Tibial artery (tissue), 4 donors: ENCODE measurements around the gene UIMC1.

Experiments
- DNase-seq, 2 donors: peaks; one replicate each; pipeline ENCODE4 v3.0.0-alpha.2; 2019
- H3K27ac ChIP-seq, 2 donors: fragments of 200-600 bp; sonication (generic) in 1 of 2; 1 replicate in 1 of 2; 2 replicates in 1 of 2; pipeline ENCODE4 v1.5.1; 2018 to 2019; ENCODE audit warnings: mild to moderate bottlenecking in 1 of 2
- H3K27me3 ChIP-seq, 2 donors: fragments of 200-600 bp; sonication (generic) in 1 of 2; one replicate each; pipeline versions ENCODE4 v1.5.1 to v1.6.0; 2016 to 2019
- H3K36me3 ChIP-seq, 3 donors: fragments of 200-600 bp; sonication (generic) in 2 of 3; one replicate each; pipeline ENCODE4 v1.5.1; 2016 to 2019; ENCODE audit warnings: mild to moderate bottlenecking in 2 of 3
- H3K4me1 ChIP-seq, 4 donors: fragments of 200-600 bp; sonication (generic) in 2 of 4; 1 replicate in 3 of 4; 2 replicates in 1 of 4; pipeline ENCODE4 v1.5.1; 2016 to 2019
- H3K4me3 ChIP-seq, 2 donors: fragments of 200-600 bp; sonication (generic) in 1 of 2; 1 replicate in 1 of 2; 2 replicates in 1 of 2; pipeline ENCODE4 v1.5.1; 2018 to 2019; ENCODE audit warnings: mild to moderate bottlenecking in 2 of 2
- H3K9me3 ChIP-seq, 3 donors: fragments of 200-600 bp; sonication (generic) in 1 of 3; one replicate each; pipeline ENCODE4 v1.5.1; 2016 to 2019
- intact Hi-C: fragments of 100-400 bp; cut with DNase I; formaldehyde crosslinking; loops from one replicate; pipeline ENCODE4 v1.15.0; 2023; ENCODE audit warnings: low total_unique reads
- TF ChIP-seq, protein P1 (sequence below), 2 experiments: fragments of 200-600 bp in 1 of 2; fragments of 450-650 bp in 1 of 2; IDR thresholded peaks; one replicate each; pipeline ENCODE4 v1.5.1; 2017 to 2019; ENCODE audit warnings: antibody characterized with exemption in 2 of 2, mild to moderate bottlenecking in 1 of 2, moderate library complexity in 1 of 2

Gene UIMC1

DNA sequence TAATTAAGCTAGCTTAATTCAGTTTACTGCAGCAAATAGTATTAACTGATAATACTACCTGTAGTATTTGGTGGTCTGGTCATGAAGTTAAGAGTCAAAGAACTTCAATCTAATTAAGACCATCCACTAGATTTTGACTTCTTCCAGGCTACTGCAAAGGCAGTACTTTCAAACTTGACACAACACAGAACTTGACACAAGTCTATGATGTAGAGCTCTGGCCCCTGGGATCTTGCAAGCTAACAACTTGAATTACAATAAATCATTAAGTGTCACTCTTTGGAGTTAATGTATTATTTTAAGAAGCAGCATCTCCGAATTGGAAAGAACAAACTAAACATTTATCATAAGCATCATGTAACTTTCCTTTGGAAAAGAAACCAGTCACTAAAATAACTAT is 40.9 kb downstream of the UIMC1 start:
- intact Hi-C loops, result no loop called here
- Histone ChIP-seq H3K27ac (no peak overlapping the region), H3K4me1 (no peaks in the 10 kb centered on the region), H3K36me3 (peaks cover 30 to 39% (median 34%) of the 10 kb centered on the region in 3 donors), H3K4me3 (no peak overlapping the region), H3K27me3 (no peaks in the 10 kb centered on the region), H3K9me3 (no peaks in the 10 kb centered on the region)
- TF ChIP-seq, protein P1, sequence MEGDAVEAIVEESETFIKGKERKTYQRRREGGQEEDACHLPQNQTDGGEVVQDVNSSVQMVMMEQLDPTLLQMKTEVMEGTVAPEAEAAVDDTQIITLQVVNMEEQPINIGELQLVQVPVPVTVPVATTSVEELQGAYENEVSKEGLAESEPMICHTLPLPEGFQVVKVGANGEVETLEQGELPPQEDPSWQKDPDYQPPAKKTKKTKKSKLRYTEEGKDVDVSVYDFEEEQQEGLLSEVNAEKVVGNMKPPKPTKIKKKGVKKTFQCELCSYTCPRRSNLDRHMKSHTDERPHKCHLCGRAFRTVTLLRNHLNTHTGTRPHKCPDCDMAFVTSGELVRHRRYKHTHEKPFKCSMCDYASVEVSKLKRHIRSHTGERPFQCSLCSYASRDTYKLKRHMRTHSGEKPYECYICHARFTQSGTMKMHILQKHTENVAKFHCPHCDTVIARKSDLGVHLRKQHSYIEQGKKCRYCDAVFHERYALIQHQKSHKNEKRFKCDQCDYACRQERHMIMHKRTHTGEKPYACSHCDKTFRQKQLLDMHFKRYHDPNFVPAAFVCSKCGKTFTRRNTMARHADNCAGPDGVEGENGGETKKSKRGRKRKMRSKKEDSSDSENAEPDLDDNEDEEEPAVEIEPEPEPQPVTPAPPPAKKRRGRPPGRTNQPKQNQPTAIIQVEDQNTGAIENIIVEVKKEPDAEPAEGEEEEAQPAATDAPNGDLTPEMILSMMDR (IDR thresholded peaks at IDR 0.05), result no peak
- no peak for DNase-seq

DNA sequence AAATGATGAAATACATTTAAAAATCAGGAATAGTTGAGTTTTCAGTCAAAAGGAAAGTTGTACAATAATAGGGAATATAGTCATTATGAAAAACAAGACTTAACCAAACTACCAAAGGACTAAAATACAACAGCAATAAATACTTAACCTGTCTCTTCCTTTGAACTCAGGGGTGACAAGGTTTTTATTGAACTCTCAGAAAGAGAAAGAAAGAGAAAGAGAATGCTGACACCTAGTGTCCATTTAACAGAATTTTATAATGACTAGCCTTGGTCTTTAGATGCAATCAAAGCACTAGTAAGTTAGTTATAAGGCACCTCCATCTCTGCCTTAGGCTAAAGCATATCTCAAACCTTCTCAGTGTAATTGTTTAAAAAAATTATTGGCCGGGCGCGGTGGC is 47.5 kb downstream of the UIMC1 start:
- Histone ChIP-seq H3K4me3 (no peak overlapping the region), H3K36me3 (peaks cover 22 to 28% (median 28%) of the 10 kb centered on the region in 3 donors), H3K27me3 (no peaks in the 10 kb centered on the region), H3K27ac (no peak overlapping the region), H3K4me1 (no peaks in the 10 kb centered on the region), H3K9me3 (no peaks in the 10 kb centered on the region)
- TF ChIP-seq, protein P1 (IDR thresholded peaks at IDR 0.05), result peak in 1 of 2 experiments; percentile 23
- DNase-seq, result no peak
- intact Hi-C loops, result no loop called here

DNA sequence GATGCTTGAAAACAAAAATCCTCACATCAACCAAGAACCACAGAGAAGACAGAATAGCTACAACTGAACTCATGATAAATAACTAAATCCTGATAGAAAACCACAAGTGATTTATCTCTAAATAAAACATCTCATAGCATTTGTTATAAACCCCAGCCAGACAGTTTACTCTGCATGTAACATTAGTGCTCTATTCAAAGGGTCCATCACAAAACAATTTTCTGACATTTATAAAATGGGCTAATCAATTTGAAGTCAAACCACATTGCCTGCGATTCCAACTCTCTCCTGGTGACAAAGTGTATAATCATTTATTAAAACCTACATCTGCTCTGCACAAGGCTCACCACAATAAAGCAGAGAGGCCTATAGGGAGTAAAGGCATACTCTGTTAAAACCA is 49.8 kb downstream of the UIMC1 start:
- DNase-seq, result no peak
- H3K36me3 ChIP-seq, result peaks cover 28 to 32% (median 28%) of the 10 kb centered on the region in 3 donors
- H3K4me1 ChIP-seq, result no peaks in the 10 kb centered on the region
- no peaks in the 10 kb centered on the region for H3K27me3 ChIP-seq
- H3K9me3 ChIP-seq, result no peaks in the 10 kb centered on the region
- no peak overlapping the region for H3K27ac ChIP-seq
- H3K4me3 ChIP-seq, result no peak overlapping the region
- TF ChIP-seq, protein P1 (IDR thresholded peaks at IDR 0.05), result no peak
- intact Hi-C loops, result no loop called here

DNA sequence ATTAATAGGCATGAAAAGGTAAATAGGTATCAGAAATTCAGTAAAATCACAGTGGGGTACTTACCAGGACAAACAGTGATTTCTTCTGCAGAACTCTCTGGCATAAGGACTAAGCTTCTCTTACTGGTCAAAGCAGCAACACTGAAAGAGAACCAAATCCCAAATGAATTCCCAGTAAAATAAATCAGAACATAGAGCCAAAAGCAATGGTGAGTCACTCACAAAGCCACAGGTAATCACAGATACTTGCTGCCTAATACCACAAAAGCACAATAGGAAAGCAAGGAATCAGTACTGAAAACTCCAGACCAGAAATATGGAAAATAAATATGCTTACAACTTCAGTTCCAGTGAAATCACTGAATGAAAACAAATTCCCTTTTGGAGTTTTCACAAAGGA is 50.7 kb downstream of the UIMC1 start:
- Histone ChIP-seq H3K4me1 (no peaks in the 10 kb centered on the region), H3K27ac (no peak overlapping the region), H3K9me3 (no peaks in the 10 kb centered on the region), H3K36me3 (peaks cover 28 to 40% (median 33%) of the 10 kb centered on the region in 3 donors), H3K27me3 (no peaks in the 10 kb centered on the region), H3K4me3 (no peak overlapping the region)
- TF ChIP-seq, protein P1 (IDR thresholded peaks at IDR 0.05), result no peak
- intact Hi-C loops, result no loop called here
- DNase-seq, result no peak

DNA sequence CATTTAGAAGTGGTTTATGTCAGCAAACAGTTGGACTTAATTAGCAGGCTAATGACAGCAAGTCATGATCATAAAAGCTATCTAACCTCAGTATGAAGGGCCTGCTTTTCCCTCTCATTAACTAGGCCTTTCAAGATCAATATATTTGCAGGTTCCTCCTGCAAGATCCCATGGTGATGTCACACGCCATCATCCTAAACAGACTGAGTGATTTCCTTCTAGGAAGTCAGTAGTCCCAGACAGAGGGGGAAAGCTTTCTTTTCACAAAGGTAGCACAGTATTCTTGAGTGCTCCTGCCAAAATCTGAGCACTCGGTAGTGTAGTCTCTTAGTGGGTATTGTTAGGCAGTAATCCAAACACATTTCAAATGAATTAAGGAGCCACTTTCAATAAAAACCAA is 52.5 kb downstream of the UIMC1 start:
- Histone ChIP-seq H3K4me3 (no peak overlapping the region), H3K4me1 (no peaks in the 10 kb centered on the region), H3K27me3 (no peaks in the 10 kb centered on the region), H3K36me3 (peaks cover 46 to 56% (median 49%) of the 10 kb centered on the region in 3 donors), H3K9me3 (no peaks in the 10 kb centered on the region), H3K27ac (no peak overlapping the region)
- intact Hi-C loops, result no loop called here
- no peak for DNase-seq
- TF ChIP-seq, protein P1 (IDR thresholded peaks at IDR 0.05), result no peak
